HG03442 (cell line): ENCODE results near the gene CDX2.
"Not testable (repeated sequence)": the region's sequence is repeated elsewhere in the genome, so short reads cannot be mapped to it uniquely, and the experiment has no call there.

Experiments used
- ATAC-seq: cut with Tn5 transposase; IDR thresholded peaks from one replicate; pipeline ENCODE4 v1.9.1; 2021; ENCODE audit warnings: mild to moderate bottlenecking, moderate library complexity; ENCODE audit not compliant: unreplicated experiment

Gene CDX2, protein sequence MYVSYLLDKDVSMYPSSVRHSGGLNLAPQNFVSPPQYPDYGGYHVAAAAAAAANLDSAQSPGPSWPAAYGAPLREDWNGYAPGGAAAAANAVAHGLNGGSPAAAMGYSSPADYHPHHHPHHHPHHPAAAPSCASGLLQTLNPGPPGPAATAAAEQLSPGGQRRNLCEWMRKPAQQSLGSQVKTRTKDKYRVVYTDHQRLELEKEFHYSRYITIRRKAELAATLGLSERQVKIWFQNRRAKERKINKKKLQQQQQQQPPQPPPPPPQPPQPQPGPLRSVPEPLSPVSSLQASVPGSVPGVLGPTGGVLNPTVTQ

DNA sequence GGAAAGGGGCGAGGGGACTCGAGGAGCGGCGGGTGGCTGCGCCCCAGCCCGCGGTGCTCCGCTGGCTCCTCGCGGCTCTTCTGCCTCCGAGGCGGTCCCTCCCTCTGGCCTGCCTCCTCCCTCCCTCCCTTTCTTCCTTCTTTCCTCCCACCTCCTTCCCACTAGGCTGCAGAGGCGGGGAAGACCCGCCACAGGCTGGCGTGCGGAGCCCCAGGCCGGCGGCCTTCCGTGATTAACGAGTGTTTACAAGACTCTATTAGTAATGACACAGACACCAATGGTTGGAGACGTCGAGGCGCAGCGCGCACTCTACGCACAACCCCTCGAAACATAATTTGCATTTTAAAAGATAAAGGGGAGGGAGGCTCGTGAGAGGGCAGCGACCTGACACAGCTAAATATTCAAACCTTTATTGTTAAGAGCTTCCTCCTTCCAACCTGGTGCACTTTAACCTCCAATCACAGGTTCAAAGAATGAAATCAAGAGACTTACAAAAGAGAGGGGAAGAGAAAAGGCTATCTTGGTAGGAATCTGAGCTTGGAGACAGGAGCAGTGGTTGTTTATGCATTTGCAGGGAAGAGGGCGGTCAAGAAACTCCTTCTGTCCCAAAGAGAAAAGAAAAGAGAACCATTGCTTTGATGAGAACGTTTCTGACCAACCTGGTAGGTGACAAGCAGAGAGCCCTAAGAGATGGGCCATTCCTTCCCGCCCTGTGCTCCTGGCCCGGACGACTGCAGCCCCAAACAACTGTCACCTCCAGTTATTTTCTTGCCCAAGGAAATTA is at the start of gene CDX2:
CDX2 (minus strand) TSS at position 234 of the 784 bp plus-strand sequence. CDS start 309 bp downstream, outside the sequence.
- ATAC-seq: no peak

DNA sequence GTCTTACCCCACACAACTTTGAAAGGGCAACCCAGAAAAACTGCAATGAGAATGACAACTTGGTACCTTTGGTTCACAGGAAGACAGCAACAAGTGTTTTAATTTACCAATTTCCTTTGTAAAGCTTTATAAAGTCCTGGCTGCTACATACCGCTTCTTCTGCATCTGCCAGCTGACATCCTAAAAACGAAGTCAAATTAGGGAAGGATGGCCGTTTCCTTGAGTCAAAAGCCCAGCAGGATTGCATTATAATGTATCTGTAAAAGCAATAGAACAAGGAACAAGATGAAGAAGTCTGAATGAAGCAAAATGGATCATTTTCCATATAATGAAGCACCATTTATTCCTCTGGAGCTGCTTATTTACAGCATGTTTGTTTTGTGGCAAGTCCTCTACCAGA is 45.2 kb upstream of the CDX2 start:
- no peak for ATAC-seq

DNA sequence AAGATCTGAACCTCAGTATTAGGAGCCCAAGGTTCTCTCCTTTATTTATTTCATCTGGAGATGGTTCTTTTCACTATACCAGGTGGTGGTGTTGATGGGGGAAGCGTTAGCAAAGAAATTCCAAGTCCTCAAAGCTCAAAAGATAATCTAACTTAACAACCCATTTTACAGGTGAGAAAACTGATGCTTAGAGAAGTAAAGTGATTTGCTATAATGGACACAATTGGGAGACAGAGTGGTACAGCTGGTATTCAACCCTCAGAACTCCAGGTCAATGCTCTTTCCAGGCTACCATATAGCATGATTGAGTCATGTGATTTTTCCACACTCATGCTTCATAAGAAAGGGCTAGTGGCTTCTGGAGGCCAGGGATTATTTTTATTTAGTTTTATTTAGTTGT is 44.4 kb upstream of the CDX2 start:
- ATAC-seq: no peak

DNA sequence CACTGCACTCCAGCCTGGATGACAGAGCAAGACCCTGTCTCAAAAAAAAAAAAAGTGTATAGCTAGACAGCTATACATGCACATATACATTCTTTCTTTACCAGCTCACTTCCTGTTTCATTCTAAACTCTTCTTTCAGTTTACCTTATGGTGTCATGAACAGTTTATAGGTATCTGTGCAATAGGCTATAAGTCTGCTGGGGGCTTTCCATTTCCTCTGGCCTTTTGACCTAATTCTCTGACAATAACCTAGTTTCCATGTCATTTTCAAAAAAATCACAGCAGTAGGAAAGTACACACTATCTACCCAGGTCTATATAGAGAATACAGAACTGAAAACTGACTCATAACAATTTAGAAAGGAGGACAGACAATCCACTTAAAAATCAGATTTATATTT is 43.8 kb upstream of the CDX2 start:
- ATAC-seq: peak; percentile 84

DNA sequence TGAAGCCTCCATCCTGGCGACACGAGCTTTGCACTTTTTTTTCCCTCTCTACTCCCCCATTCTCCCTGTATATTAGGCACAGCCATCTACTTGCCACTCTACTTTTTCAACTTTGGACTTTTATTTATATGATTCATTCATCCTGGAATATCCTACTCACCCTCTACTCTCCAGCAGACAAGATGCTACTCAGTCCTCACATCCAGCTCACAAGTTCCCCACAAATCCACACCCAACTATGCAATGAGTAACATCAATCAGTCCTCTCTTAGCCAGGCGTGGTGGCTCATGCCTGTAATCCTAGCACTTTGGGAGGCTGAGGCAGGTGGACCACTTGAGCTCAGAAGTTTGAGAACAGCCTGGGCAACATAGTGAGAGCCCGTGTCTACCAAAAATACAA is 43.3 kb upstream of the CDX2 start:
- no peak for ATAC-seq

DNA sequence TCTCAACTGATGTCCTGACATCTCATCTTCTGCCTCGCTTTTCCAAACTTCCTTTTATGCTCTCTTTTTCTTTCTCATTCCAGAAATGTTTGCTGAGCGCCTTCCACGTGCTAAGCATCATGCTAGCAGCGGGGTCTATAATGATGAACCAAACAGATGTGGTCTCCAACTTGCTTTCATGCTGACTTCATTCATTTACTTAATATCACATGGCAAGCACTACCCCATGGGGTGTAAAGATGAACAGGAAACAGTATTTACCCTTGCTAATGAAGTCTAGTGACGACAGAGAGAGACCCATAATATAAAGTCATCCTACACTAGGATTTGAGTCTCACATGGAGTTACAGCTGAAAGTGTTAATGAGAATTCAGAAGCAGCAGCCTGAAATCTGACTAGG is 40.9 kb upstream of the CDX2 start:
- ATAC-seq: no peak

DNA sequence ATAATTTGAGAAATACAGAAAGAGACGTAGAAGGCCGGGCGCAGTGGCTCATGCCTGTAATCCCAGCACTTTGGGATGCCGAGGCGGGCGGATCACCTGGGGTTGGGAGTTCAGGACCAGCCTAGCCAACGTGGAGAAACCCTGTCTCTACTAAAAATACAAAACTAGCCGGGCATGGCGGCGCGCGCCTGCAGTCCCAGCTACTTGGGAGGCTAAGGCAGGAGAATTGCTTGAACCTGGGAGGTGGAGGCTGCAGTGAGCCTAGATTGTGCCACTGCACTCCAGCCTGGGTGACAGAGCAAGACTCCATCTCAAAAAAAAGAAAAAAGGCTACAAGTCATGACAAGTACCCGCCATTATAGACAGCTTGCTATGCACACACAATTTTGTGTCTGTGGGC is 35.9 kb upstream of the CDX2 start:
- ATAC-seq: not testable (repeated sequence)

DNA sequence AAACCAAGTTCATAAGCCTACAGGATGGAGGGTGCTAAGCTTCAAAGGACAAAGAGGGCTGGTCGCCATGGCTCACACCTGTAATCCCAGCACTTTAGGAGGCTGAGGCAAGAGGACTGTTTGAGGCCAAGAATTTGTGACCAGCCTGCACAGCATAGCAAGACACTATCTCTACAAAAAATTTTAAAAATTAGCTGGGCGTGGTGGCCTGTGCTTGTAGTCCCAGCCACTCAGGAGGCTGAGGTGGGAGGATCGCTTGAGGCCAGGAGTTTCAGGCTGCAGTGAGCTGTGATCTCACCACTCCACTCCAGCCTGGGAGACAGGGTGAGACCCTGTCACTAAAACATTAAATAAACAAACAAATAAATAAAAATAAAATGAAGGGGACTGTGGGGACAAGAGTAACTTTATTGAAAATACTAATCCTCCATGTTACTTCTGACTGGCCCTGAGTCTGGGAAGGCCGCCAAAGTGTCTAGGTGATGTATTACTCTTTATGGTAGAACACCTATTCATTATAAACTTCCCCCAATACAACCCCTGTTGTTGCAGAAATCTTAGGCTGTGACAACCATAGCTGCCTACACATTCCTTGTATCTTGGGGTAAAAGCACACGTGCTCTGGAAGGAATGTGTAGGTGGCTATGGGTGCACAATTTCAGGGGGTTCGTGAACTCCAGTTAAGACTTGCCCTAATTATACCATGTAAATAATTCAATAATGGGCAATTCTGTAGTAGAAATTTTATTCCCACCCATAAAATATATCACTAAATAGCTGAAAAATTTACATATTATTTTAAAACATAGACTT is 34.0 kb upstream of the CDX2 start:
- ATAC-seq: no peak

DNA sequence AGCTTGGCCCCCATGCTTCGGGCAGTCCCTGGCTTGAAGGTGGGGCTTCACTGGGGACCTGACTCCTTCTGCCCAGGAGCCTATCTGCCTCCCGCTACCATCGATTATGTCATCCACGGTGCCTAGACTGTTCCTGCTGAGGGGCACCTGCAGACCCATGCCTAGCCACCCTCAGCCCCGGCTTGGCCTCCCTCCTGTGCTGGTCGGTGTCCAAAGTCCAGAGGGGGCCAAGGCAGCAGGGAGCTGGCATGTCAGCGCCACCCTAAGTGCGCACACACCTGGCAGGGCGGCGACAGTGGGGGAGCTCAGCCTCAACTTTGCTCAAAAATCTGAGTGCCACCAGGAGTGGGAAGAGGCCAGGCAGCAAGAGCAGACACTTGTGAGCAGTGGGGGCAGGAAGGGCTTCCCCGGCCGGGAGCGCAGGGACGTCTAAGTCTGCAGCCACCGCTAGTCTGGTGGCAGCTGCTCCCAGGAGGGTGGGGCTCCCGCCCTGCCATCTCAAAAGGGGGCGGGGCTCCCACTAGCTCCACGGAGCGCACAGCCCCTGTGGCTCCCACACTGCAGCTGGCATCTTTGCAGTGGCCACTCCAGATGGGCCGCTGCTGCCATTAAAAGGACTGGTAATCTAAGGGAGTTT is 32.8 kb upstream of the CDX2 start:
- ATAC-seq: no peak

DNA sequence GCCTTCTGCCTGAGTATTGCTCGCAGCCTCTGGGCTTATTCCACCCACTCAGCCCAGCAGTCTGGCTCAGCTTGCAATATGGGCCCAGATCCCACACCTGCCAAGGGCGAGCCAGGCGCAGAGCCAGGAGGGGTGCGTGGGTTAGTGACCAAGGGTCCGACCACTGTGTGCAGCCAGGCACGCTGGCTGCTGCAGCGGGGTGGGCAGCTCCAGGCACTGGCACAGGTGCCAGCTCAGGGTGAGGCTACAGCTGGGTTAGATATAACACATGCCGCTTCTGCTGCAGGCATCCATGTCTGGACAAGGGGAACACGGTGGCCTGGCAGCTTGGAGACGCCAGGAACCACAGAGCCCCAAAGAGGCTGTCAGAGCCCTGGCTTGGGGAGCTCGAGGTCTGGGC is 31.9 kb upstream of the CDX2 start:
- ATAC-seq: no peak

DNA sequence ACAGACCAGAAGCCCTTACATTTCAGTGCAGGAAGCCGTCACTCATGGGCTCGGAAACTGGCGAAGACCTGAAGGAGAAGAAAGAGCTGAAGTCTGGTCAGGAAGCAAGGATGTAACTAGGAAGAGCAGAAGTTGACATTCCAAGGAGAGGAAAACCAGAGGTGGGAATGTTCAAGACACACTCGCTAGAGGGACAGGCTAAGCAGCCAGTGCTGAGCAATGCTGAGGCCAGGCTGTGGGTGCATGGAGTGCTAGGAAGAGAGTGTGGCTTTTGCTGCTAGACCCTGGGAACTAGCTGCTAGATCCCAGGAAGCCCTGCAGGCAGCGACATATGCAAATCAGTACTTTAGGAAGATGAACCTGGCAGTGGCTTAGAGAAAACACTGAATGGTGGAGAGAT is 31.5 kb upstream of the CDX2 start:
- no peak for ATAC-seq

DNA sequence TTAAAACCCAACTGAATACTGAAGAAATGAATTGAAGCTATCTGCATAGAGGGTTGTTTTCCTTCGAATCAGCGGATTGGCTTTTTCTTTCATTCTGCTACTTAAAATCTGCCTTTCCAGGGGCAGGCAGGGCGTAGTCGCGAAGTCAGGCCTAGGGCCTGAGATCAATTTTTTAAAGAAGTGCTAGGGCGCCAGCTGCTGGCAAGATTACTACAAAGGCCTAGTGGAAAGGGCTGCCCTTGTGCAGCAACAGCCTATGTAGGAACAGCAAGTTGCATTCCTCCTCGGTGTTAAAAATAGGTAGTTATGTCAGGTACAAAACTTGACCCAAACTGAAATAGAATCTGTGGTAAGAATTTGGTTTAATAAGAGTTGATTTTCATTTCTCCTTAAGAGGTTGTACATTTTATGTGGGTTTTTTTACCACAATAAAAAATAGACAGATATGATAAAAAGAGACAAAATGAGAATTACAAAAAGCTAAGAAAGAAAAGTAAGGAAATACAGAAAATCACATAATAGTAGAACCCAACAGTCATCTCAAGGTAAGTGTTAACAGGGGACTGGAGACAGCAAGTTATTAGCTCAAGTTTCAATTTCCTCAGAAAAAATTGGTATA is 28.9 kb upstream of the CDX2 start:
- no peak for ATAC-seq

DNA sequence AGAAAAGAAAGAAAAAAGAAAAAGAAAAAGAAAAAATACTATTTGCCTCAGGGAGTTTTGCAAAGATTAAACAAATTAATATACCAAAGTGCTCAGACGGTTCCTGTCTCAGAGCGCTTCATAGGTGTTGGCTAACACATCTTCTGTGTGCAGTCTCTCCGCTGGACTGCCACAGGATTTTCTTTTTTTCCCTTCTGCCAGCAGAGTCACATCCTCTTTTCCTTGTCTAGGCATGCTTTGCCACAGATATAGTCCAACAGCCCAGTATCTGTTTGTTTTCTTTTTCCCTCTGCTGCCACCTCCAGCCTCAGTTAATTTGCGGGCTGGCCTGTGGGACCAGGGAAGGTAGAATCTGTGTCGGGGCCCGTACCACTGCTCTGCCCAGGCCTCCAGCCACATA is 22.8 kb upstream of the CDX2 start:
- ATAC-seq: no peak

DNA sequence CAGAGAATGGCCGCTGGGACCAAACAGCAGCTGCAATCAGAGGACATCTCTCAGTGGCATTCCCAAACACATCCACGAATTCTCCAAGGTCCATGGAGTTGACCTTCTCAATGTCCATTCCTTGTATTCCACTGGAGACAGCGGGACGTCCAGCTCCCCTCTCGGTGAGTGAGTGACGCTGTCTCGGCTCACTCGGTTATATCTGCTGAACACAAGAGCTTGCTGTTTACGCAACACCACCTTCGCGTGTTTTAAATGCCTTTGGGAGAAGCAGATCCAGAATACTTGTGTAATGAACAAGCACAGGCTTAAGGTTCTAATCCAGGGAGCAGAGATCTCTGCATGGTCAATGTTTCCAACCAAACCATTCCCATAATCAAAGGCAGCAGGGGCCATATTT is 19.4 kb upstream of the CDX2 start, which contains the start of gene URAD:
URAD (minus strand) TSS at position 174 of the 400 bp plus-strand sequence; CDS start at position 118, 56 bp downstream.
- no peak for ATAC-seq

DNA sequence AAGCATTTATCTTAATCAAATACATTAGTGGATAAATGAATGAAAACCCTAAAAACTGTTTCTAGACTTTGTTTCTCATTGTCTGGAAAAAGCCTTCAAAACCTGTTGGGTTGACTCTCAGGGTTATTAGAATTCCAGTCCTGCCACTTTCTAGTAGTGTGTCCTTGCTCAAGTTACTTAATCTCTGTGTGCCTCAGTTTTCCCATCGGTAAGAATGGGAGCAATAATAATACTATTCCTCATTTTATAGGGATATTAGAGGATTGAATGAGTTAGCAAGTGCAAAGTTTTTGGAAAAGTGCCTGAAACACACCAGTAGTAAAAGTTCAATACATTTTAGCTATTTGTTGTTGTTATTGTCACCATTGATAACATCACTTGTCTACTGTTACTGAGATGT is 16.5 kb upstream of the CDX2 start:
- ATAC-seq: no peak

DNA sequence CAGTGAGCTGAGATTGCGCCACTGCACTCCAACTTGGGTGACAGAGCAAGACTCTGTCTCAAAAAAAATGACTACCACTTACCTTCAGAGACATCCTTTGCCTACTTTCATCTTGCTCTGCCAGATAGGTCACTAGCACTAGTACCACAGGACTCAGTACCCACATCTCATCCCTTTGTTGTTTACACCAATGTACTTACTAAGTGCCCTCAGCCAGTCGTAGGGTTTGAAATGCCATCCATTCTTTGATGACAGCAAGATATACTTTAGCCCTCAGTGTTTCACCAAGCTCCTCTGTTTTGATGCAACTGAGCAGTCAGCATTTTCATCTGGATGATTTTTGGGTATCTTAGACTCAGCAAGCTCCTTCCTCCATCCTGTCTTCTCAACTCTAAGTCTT is 13.2 kb upstream of the CDX2 start:
- no peak for ATAC-seq

DNA sequence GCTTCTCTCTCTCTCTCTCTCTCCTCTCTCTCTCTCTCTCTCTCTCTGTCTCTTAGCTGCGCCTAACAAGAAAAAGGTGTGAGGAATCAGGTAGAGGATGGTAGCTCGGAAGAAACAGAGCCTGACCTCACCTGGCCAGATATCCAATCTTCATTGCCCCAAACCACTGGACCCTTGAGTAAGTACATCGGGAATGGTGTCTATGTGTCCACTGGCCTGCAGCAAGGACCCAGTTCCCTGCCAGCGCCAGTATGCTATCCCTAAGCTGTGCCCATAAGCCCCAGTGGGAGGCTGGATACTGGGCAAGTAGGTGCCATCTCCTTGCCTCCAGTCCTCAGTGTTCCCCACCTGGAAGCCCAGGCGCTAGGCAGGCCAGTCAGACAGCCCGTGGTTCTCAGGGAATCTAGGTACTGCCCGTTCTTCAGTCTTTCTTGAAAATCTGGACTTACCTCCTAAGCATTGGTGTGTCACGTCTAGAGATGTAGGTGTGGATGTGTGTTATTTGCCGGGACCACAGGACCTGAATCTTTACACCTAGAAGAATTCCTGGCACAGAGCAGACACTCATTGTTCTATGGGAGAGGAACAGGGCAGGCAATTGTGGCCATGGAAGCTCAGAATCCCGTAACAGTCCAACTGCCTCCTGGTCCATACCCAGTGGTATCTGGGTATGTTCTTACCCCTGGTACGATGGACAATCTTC is 12.0 kb upstream of the CDX2 start:
- no peak for ATAC-seq

DNA sequence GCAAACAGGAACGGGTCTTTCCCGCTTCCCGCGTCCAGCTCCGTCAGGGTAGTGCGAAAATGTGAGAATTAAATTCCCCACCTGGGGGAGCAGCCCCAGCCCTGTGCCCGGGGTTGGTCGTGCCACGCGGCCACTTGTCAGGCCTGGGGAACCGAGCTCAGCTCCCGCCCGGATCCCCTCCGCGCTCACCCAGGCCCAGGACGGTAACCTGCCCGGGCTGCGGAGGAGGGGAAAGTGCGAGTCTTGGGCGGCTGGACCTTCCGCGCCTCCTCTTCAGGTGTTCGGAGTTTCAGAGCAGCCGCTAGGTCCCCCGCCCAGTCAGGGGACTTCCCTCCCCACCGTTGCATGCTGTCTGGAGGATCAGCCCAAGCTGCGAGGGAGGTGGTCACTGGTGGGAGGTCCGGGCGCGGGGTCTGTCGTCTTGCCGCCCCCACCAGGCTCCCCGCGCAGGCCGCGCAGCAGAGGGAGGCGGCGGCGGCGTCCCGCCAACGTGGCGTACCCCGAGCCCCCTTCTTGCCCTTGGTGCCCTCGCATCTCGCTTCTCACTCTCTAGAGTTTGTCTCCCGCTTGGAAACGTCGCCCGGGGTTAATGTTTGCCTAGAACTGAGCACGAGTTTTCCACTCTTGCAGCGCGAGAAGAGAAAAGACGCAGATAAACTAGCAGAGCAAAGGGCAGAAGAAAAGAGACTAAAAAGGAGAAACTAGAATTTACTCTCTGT is 11.3 kb upstream of the CDX2 start:
- no peak for ATAC-seq

DNA sequence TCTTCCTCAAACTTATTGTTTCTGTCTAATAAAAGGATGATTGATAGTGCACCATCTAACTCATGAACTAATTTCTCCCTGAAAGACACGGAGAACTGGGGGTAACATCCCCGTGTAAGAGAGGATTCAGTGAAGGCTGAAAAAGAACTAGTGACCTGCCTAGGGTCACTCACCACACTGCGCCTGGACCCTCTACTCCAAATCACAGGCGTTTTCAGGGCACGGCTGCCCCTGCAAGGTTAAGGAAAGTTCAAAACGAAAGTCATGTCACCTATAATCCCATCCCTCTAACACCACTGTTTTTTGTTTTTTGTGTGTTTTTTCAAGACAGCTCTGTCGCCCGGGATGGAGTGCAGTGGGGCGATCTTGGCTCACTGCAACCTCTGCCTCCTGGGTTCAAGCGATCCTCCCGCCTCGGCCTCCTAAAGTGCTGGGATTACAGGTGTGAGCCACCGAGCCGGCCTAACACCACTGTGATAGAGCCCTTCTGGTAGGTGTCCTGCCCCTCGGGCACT is 10.7 kb upstream of the CDX2 start:
- ATAC-seq: no peak
